Muscle layer of duodenum (tissue), 2 donors: ENCODE results near the gene NES.
A peak's percentile ranks its signal among the peaks of the same experiment; 100 is the strongest.
"Not testable (repeated sequence)": the region's sequence is repeated elsewhere in the genome, so short reads cannot be mapped to it uniquely, and the experiment has no call there.

ENCODE experiments used
- H3K27ac ChIP-seq: one replicate; pipeline ENCODE4 v1.7.0; 2013; ENCODE audit warnings: mild to moderate bottlenecking, low read length
- H3K27me3 ChIP-seq: one replicate; pipeline ENCODE4 v1.7.0; 2013; ENCODE audit warnings: low read depth, mild to moderate bottlenecking, control low read depth, low read length
- H3K36me3 ChIP-seq, 2 donors: one replicate each; pipeline ENCODE4 v1.7.0; 2013; ENCODE audit warnings: low read length in 2 of 2, control low read depth in 1 of 2, mild to moderate bottlenecking in 1 of 2; ENCODE audit not compliant: insufficient read depth in 2 of 2, control insufficient read depth in 1 of 2
- H3K4me1 ChIP-seq, 2 donors: one replicate each; pipeline ENCODE4 v1.7.0; 2013; ENCODE audit warnings: low read length in 2 of 2, mild to moderate bottlenecking in 2 of 2, control low read depth in 1 of 2, moderate library complexity in 1 of 2; ENCODE audit not compliant: insufficient read depth in 2 of 2, control insufficient read depth in 1 of 2
- H3K4me3 ChIP-seq, 2 donors: one replicate each; pipeline ENCODE4 v1.7.0; 2013; ENCODE audit warnings: low read length in 2 of 2, low read depth in 1 of 2, mild to moderate bottlenecking in 1 of 2
- H3K9me3 ChIP-seq, 2 donors: one replicate each; pipeline ENCODE4 v1.7.0; 2013; ENCODE audit warnings: low read length in 2 of 2, control low read depth in 1 of 2, mild to moderate bottlenecking in 1 of 2; ENCODE audit not compliant: control insufficient read depth in 1 of 2
- donor health status: healthy.

Gene NES

GRCh38 chr1:156640842-156641706 lies 36.1 kb downstream of the NES start:
- Histone ChIP-seq H3K27me3 (peaks cover 38% of the 10 kb centered on the region), H3K27ac (no peak overlapping the region)

GRCh38 chr1:156639601-156640101 lies 37.6 kb downstream of the NES start:
- peaks cover 26% of the 10 kb centered on the region for H3K27me3 ChIP-seq
- H3K27ac ChIP-seq = no peak overlapping the region
- H3K9me3 ChIP-seq = no peaks in the 10 kb centered on the region
- H3K36me3 ChIP-seq = no peaks in the 10 kb centered on the region
- peaks cover 0 to 11% of the 10 kb centered on the region in 2 donors for H3K4me1 ChIP-seq
- H3K4me3 ChIP-seq = no peak overlapping the region

More at GRCh38 chr1:156640842-156641706, 36.1 kb downstream of the NES start:
- Histone ChIP-seq H3K36me3 (no peaks in the 10 kb centered on the region), H3K4me3 (peak overlapping the region; percentile 13 to 44), H3K9me3 (no peaks in the 10 kb centered on the region), H3K4me1 (peaks cover 0 to 11% of the 10 kb centered on the region in 2 donors)

GRCh38 chr1:156638189-156638985 lies 38.8 kb downstream of the NES start:
- H3K9me3 ChIP-seq = no peaks in the 10 kb centered on the region
- peaks cover 26% of the 10 kb centered on the region for H3K27me3 ChIP-seq
- H3K27ac ChIP-seq = no peak overlapping the region
- peaks cover 0 to 11% of the 10 kb centered on the region in 2 donors for H3K4me1 ChIP-seq
- no peaks in the 10 kb centered on the region for H3K36me3 ChIP-seq
- H3K4me3 ChIP-seq = no peak overlapping the region

- Histone ChIP-seq H3K4me3 (no peak overlapping the region), H3K36me3 (no peaks in the 10 kb centered on the region), H3K27me3 (peaks cover 3% of the 10 kb centered on the region), H3K9me3 (no peaks in the 10 kb centered on the region), H3K4me1 (no peaks in the 10 kb centered on the region), H3K27ac (no peak overlapping the region)
Observed at GRCh38 chr1:156632355-156632754, 44.9 kb downstream of the NES start.

GRCh38 chr1:156631152-156631551 lies 46.1 kb downstream of the NES start:
- not testable (repeated sequence) for H3K4me1 ChIP-seq, H3K4me3 ChIP-seq
- H3K27me3 ChIP-seq = peaks cover 11% of the 10 kb centered on the region

GRCh38 chr1:156629823-156630449 lies 47.3 kb downstream of the NES start:
- peaks cover 18% of the 10 kb centered on the region for H3K27me3 ChIP-seq
- no peak overlapping the region for H3K27ac ChIP-seq
- no peaks in the 10 kb centered on the region for H3K36me3 ChIP-seq

More at GRCh38 chr1:156631152-156631551, 46.1 kb downstream of the NES start:
- H3K27ac ChIP-seq, H3K36me3 ChIP-seq, H3K9me3 ChIP-seq: not testable (repeated sequence)

GRCh38 chr1:156627313-156627880 lies 49.8 kb downstream of the NES start:
- Histone ChIP-seq H3K27me3 (peaks cover 30% of the 10 kb centered on the region), H3K27ac (no peak overlapping the region), H3K4me1 (peaks cover 0 to 22% of the 10 kb centered on the region in 2 donors), H3K9me3 (no peaks in the 10 kb centered on the region), H3K36me3 (no peaks in the 10 kb centered on the region), H3K4me3 (no peak overlapping the region)

More at GRCh38 chr1:156629823-156630449, 47.3 kb downstream of the NES start:
- Histone ChIP-seq H3K9me3 (no peaks in the 10 kb centered on the region), H3K4me3 (no peak overlapping the region), H3K4me1 (peaks cover 0 to 11% of the 10 kb centered on the region in 2 donors)

- Histone ChIP-seq H3K4me3 (peak overlapping the region in 1 of 2 donors; percentile 49), H3K27ac (no peak overlapping the region), H3K4me1 (peaks cover 0 to 22% of the 10 kb centered on the region in 2 donors), H3K9me3 (no peaks in the 10 kb centered on the region), H3K27me3 (peaks cover 30% of the 10 kb centered on the region), H3K36me3 (no peaks in the 10 kb centered on the region)
Observed at GRCh38 chr1:156626079-156626438, 51.1 kb downstream of the NES start.

GRCh38 chr1:156625436-156626078 lies 51.6 kb downstream of the NES start:
- Histone ChIP-seq H3K4me3 (peak overlapping the region in 1 of 2 donors; percentile 49), H3K27ac (no peak overlapping the region), H3K9me3 (no peaks in the 10 kb centered on the region), H3K4me1 (peaks cover 0 to 22% of the 10 kb centered on the region in 2 donors), H3K27me3 (peaks cover 28% of the 10 kb centered on the region), H3K36me3 (no peaks in the 10 kb centered on the region)

- Histone ChIP-seq H3K36me3 (no peaks in the 10 kb centered on the region), H3K4me3 (peak overlapping the region in 1 of 2 donors; percentile 50), H3K4me1 (peaks cover 0 to 22% of the 10 kb centered on the region in 2 donors), H3K27me3 (peaks cover 28% of the 10 kb centered on the region), H3K9me3 (no peaks in the 10 kb centered on the region), H3K27ac (no peak overlapping the region)
Observed at GRCh38 chr1:156624814-156625435, 52.3 kb downstream of the NES start.
